H1 (cell line): ENCODE results near the gene HIC1. TPM values are rescaled to one million over a fixed set of nuclear protein-coding genes. Genes with fewer than 3 reads are reported as not detected.

Experiments
- CTCF ChIA-PET: fragments of 300-600 bp; sonication (Branson Sonifier 250); formaldehyde crosslinking; loops from one replicate; lab custom pipeline; 2021; ENCODE audit not compliant: partially characterized antibody; lab: Charles Lee
- POLR2A ChIA-PET: fragments of 300-600 bp; sonication (Branson Sonifier 250); formaldehyde crosslinking; loops from one replicate; lab custom pipeline; 2021; ENCODE audit warnings: inconsistent platforms; ENCODE audit not compliant: partially characterized antibody; lab: Charles Lee
- DNase-seq, 2 experiments: peaks; one replicate each; pipeline versions ENCODE4 v3.0.0 to v3.0.0-alpha.2; 2010 to 2022; ENCODE audit warnings: low spot score in 2 of 2, low read depth in 1 of 2, mixed read lengths in 1 of 2
- FAIRE-seq: peaks from 2 replicates; lab custom pipeline; 2011; peaks lifted over from hg19 to GRCh38; lab: Jason Lieb, UNC
- H2AFZ ChIP-seq: 2 replicates; pipeline ENCODE4 v1.8.1; 2012; ENCODE audit warnings: low read length, inconsistent platforms
- H2AK5ac ChIP-seq: 2 replicates; pipeline ENCODE4 v1.6.1; 2013; ENCODE audit warnings: low read depth, low read length
- H2BK120ac ChIP-seq: replicated peaks from 2 replicates; pipeline ENCODE3; 2013; ENCODE audit warnings: low read depth, low read length, inconsistent platforms
- H2BK12ac ChIP-seq: 2 replicates; pipeline ENCODE4 v1.6.1; 2013; ENCODE audit warnings: low read depth, low read length
- H2BK15ac ChIP-seq: 2 replicates; pipeline ENCODE4 v1.6.1; 2013; ENCODE audit warnings: low read length
- H2BK20ac ChIP-seq: 2 replicates; pipeline ENCODE4 v1.6.1; 2013; ENCODE audit warnings: low read length
- H2BK5ac ChIP-seq: 2 replicates; pipeline ENCODE4 v1.6.1; 2013; ENCODE audit warnings: low read depth, low read length
- H3K14ac ChIP-seq: 2 replicates; pipeline ENCODE4 v1.6.1; 2013; ENCODE audit warnings: inconsistent platforms; ENCODE audit not compliant: insufficient read length
- H3K18ac ChIP-seq: 2 replicates; pipeline ENCODE4 v1.6.1; 2013; ENCODE audit warnings: low read length; ENCODE audit errors: extremely low read depth
- H3K23ac ChIP-seq: 2 replicates; pipeline ENCODE4 v1.6.1; 2013; ENCODE audit warnings: inconsistent platforms; ENCODE audit not compliant: insufficient read length
- H3K23me2 ChIP-seq: 2 replicates; pipeline ENCODE4 v1.6.1; 2013; ENCODE audit warnings: low read depth, low read length
- H3K27ac ChIP-seq: 2 replicates; pipeline ENCODE4 v1.6.1; 2011; ENCODE audit warnings: low read depth, low read length, inconsistent platforms
- H3K27me3 ChIP-seq, 4 experiments: replicated peaks in 1 of 4; 1 replicate in 1 of 4; 2 replicates in 3 of 4; pipeline versions ENCODE4 v1.6.1 to v1.8.1; 2011 to 2013; ENCODE audit warnings: low read length in 3 of 4, mild to moderate bottlenecking in 3 of 4, inconsistent platforms in 2 of 4, mixed read lengths in 2 of 4, moderate library complexity in 1 of 4; ENCODE audit not compliant: control insufficient read depth in 3 of 4, insufficient read depth in 3 of 4; ENCODE audit errors: extremely low read depth in 1 of 4
- H3K36me3 ChIP-seq, 4 experiments: 2 replicates each; pipeline versions ENCODE4 v1.6.1 to v1.8.1; 2011 to 2013; ENCODE audit warnings: mild to moderate bottlenecking in 4 of 4, low read length in 3 of 4, moderate library complexity in 2 of 4, control low read depth in 1 of 4, inconsistent platforms in 1 of 4; ENCODE audit not compliant: insufficient read depth in 4 of 4, control insufficient read depth in 2 of 4
- H3K4ac ChIP-seq: replicated peaks from 2 replicates; pipeline ENCODE3; 2013; ENCODE audit warnings: low read length, low read depth, mixed read lengths, inconsistent platforms; ENCODE audit not compliant: insufficient read length
- H3K4me1 ChIP-seq, 4 experiments: replicated peaks in 1 of 4; 1 replicate in 1 of 4; 2 replicates in 3 of 4; pipeline versions ENCODE4 v1.6.1 to v1.8.1; 2011 to 2013; ENCODE audit warnings: low read length in 3 of 4, inconsistent platforms in 2 of 4, mixed read lengths in 1 of 4; ENCODE audit not compliant: insufficient read depth in 4 of 4, control insufficient read depth in 3 of 4
- H3K4me2 ChIP-seq, 2 experiments: 2 replicates each; pipeline versions ENCODE4 v1.6.1 to v1.8.1; 2011 to 2013; ENCODE audit warnings: low read depth in 2 of 2, low read length in 2 of 2, control low read depth in 1 of 2, inconsistent platforms in 1 of 2, mild to moderate bottlenecking in 1 of 2; ENCODE audit not compliant: insufficient read depth in 1 of 2
- H3K4me3 ChIP-seq, 4 experiments: fragments of 200-600, 300-600 bp in 1 of 4; sonication (generic), shearing (Covaris generic), sonication (Bioruptor Twin) in 1 of 4; 2 replicates each; pipeline versions ENCODE4 v1.5.1 to v1.8.1; 2011 to 2016; ENCODE audit warnings: low read length in 4 of 4, low read depth in 3 of 4, control low read depth in 2 of 4, inconsistent platforms in 2 of 4, mild to moderate bottlenecking in 2 of 4, mixed read lengths in 1 of 4, moderate library complexity in 1 of 4; ENCODE audit not compliant: insufficient read depth in 2 of 4; ENCODE audit errors: extremely low read depth in 1 of 4
- H3K56ac ChIP-seq: replicated peaks from 2 replicates; pipeline ENCODE3; 2013; ENCODE audit warnings: low read depth, mild to moderate bottlenecking, mixed read lengths, low read length, inconsistent platforms; ENCODE audit not compliant: insufficient read length
- H3K79me1 ChIP-seq: 2 replicates; pipeline ENCODE4 v1.6.1; 2013; ENCODE audit warnings: low read depth, low read length, control low read depth
- H3K79me2 ChIP-seq, 2 experiments: 2 replicates each; pipeline versions ENCODE4 v1.6.1 to v1.8.1; 2012 to 2013; ENCODE audit warnings: low read length in 2 of 2, mild to moderate bottlenecking in 2 of 2, inconsistent platforms in 1 of 2; ENCODE audit not compliant: insufficient read depth in 2 of 2, control insufficient read depth in 1 of 2
- H3K9ac ChIP-seq, 4 experiments: replicated peaks in 1 of 4; 1 replicate in 1 of 4; 2 replicates in 3 of 4; pipeline versions ENCODE4 v1.6.1 to v1.8.1; 2011 to 2013; ENCODE audit warnings: low read depth in 3 of 4, low read length in 3 of 4, control low read depth in 2 of 4, mild to moderate bottlenecking in 2 of 4, moderate library complexity in 2 of 4, inconsistent platforms in 1 of 4; ENCODE audit errors: extremely low read depth in 1 of 4
- H3K9me3 ChIP-seq, 2 experiments: 2 replicates each; pipeline versions ENCODE4 v1.6.1 to v1.8.1; 2012 to 2013; ENCODE audit warnings: mild to moderate bottlenecking in 2 of 2, moderate library complexity in 2 of 2, control low read depth in 1 of 2, inconsistent platforms in 1 of 2, low read depth in 1 of 2, low read length in 1 of 2, mixed read lengths in 1 of 2; ENCODE audit not compliant: insufficient read depth in 2 of 2
- H4K20me1 ChIP-seq, 2 experiments: replicated peaks in 1 of 2; 2 replicates each; pipeline versions ENCODE3 to v1.8.1; 2011 to 2013; ENCODE audit warnings: inconsistent platforms in 2 of 2, low read length in 2 of 2, mild to moderate bottlenecking in 1 of 2; ENCODE audit not compliant: insufficient read depth in 2 of 2, control insufficient read depth in 1 of 2
- H4K5ac ChIP-seq: 2 replicates; pipeline ENCODE4 v1.6.1; 2013; ENCODE audit warnings: low read length, low read depth, mixed read lengths, inconsistent platforms; ENCODE audit not compliant: insufficient read length
- H4K8ac ChIP-seq: 2 replicates; pipeline ENCODE4 v1.8.0; 2013; ENCODE audit warnings: mild to moderate bottlenecking, moderate library complexity, low read length, inconsistent platforms; ENCODE audit not compliant: insufficient read depth; ENCODE audit errors: extremely low read depth
- H4K91ac ChIP-seq: replicated peaks from 2 replicates; pipeline ENCODE3; 2013; ENCODE audit warnings: low read length, mixed read lengths, inconsistent platforms; ENCODE audit not compliant: insufficient read length
- SP4 ChIP-seq: IDR thresholded peaks from 2 replicates; pipeline ENCODE4 v1.6.1; 2012; ENCODE audit warnings: low read length, inconsistent platforms
- WGBS, 2 experiments: shearing (Covaris generic) in 1 of 2; methylation state at CpG; one replicate each; pipeline versions ENCODE4 v1.1.6 to v1.1.7; 2013 to 2015; ENCODE audit warnings: low lambda C conversion rate in 2 of 2, mixed read lengths in 2 of 2, inconsistent platforms in 1 of 2, low coverage in 1 of 2, missing lambda C conversion rate in 1 of 2; ENCODE audit not compliant: insufficient replicate concordance in 2 of 2, insufficient coverage in 1 of 2, insufficient read length in 1 of 2; ENCODE audit errors: extremely low coverage in 1 of 2, missing lambda C conversion rate in 1 of 2; 5-methylcytosine and 5-hydroxymethylcytosine counted together
- polyA plus RNA-seq, 7 experiments: library from polyadenylated mRNA; depleted of rRNA in 3 of 7; stranded (reverse) in 5 of 7; unstranded in 2 of 7; fragments of >200 nt in 5 of 7; fragments of 200-250 nt in 2 of 7; gene quantifications; 1 replicate in 5 of 7; 2 replicates in 1 of 7; 4 replicates in 1 of 7; pipeline versions ENCODE4 v1.2.1 to v1.2.3, GENCODE V29; 2011 to 2013; ENCODE audit warnings: missing spikeins in 2 of 7, mixed read lengths in 2 of 7
- total RNA-seq: library from RNA; stranded (reverse); fragmentation: NEBNext Ultra II Directional; extraction: Animal tissue kit (Norgen Biotek cat#: 25700); gene quantifications from 2 replicates; pipeline ENCODE4 v1.2.1, GENCODE V29; 2021

The HIC1 gene
- total and polyA plus RNA-seq, 2 of the 8 experiments (the other 6 are each of a cell fraction or from before 2014, with no cell fraction given): 0.06 to 0.09 TPM

- no peak within 1 kb of the TSS for H3K4ac ChIP-seq
- no peaks in the 10 kb centered on the region for H3K79me2 ChIP-seq
- H4K91ac ChIP-seq: no peak within 1 kb of the TSS
- H3K36me3 ChIP-seq: peaks cover 0 to 9% (median 2%) of the 10 kb centered on the region in 4 experiments; a peak in 4 of 8 replicates
- peaks cover 4% of the 10 kb centered on the region for H3K79me1 ChIP-seq
- no peak within 1 kb of the TSS for H2BK120ac ChIP-seq
- peaks cover 0 to 6% (median 5%) of the 10 kb centered on the region in 4 experiments; a peak in 4 of 7 replicates for H3K4me1 ChIP-seq
- H2BK5ac ChIP-seq: peak within 1 kb of the TSS; percentile 66
- WGBS, 2 experiments: 2% methylated on average over 72 of the region's 93 CpGs; no CpG with 5 or more reads in 1 of the 2 experiments
- H2AFZ ChIP-seq: peak within 1 kb of the TSS; percentile 43; the same call in 1 of the 2 replicates
- H3K4me2 ChIP-seq: peak within 1 kb of the TSS; percentile 61 to 91
- H3K23me2 ChIP-seq: peaks cover 5% of the 10 kb centered on the region; the same call in 1 of the 2 replicates
- H3K14ac ChIP-seq: no peak within 1 kb of the TSS
- 0 out of 2 replicates have a peak within 1 kb of the TSS, but pooled peaks have one; percentile 34 for H2AK5ac ChIP-seq
- no peak within 1 kb of the TSS; the same call in 1 of the 2 replicates for H2BK15ac ChIP-seq
- H3K9ac ChIP-seq: peak within 1 kb of the TSS in 3 of 4 experiments; percentile 65 to 74 (median 72); a peak in 6 of 7 replicates
- FAIRE-seq (no peak), DNase-seq (peak in 1 of 2 experiments; percentile 96)
- no peaks in the 10 kb centered on the region for H3K9me3 ChIP-seq
- H3K4me3 ChIP-seq: peak within 1 kb of the TSS; percentile 58 to 82 (median 71)
- H2BK12ac ChIP-seq: 0 out of 2 replicates have a peak within 1 kb of the TSS, but pooled peaks have one; percentile 4
- H4K5ac ChIP-seq: peak within 1 kb of the TSS; percentile 4
- no peak within 1 kb of the TSS for H3K56ac ChIP-seq
- H3K27ac ChIP-seq: peak within 1 kb of the TSS; percentile 74
- no peak within 1 kb of the TSS; the same call in 1 of the 2 replicates for H3K18ac ChIP-seq
- CTCF ChIA-PET: interaction anchor here (0.5 to 3.1 kb wide), 15 partner anchors 9 to 241 kb away, joined by 3 to 17 read pairs (median 4); partner anchors contain the start of gene RTN4RL1
- POLR2A ChIA-PET: interaction anchor here (0.5 to 1.6 kb wide), 4 partner anchors 12 to 133 kb away, joined by 3 read pairs; no protein-coding TSS in a partner anchor
- H4K20me1 ChIP-seq: peaks cover 0 to 3% of the 10 kb centered on the region in 2 experiments
- no peak within 1 kb of the TSS for H3K23ac ChIP-seq
- H4K8ac ChIP-seq: peak within 1 kb of the TSS; percentile 93; the same call in 1 of the 2 replicates
- H3K27me3 ChIP-seq: peaks cover 0 to 2% (median 0%) of the 10 kb centered on the region in 4 experiments; a peak in 1 of 7 replicates
- no peak within 1 kb of the TSS for H2BK20ac ChIP-seq
- no peak for TF ChIP-seq SP4
These were observed 13.1 kb upstream of the HIC1 start, which contains the start of gene OVCA2 for GRCh38 chr17:2041561-2042389. Gene OVCA2 (plus strand): TSS chr17:2042022. CDS start chr17:2042048, 26 bp downstream.
